LNCaP clone FGC (cell line): Measurements from ENCODE around the gene CPZ.
A peak's percentile ranks its signal among the peaks of the same experiment; 100 is the strongest.

Experiments
- DNase-seq: peaks from one replicate; pipeline ENCODE4 v3.0.0-alpha.2; 2011; ENCODE audit warnings: low read depth
- H3K4me3 ChIP-seq: 2 replicates; pipeline ENCODE4 v1.5.1; 2011; ENCODE audit warnings: mild to moderate bottlenecking, low read depth, low read length, control low read depth
- CTCF ChIP-seq: IDR thresholded peaks from 2 replicates; pipeline ENCODE4 v1.5.1; 2012; ENCODE audit warnings: mild to moderate bottlenecking; ENCODE audit not compliant: control insufficient read depth, insufficient read depth; ENCODE audit errors: extremely low read depth

CPZ gene

GRCh38 chr4:8556341-8557150 is 36.0 kb upstream of the CPZ start:
- peak; percentile 46 for DNase-seq
- TF ChIP-seq CTCF: no peak
- no peak overlapping the region for H3K4me3 ChIP-seq

- TF ChIP-seq CTCF: no peak
- H3K4me3 ChIP-seq: no peak overlapping the region
- no peak for DNase-seq
Observed at GRCh38 chr4:8557151-8558076, 35.2 kb upstream of the CPZ start.

GRCh38 chr4:8558080-8558960 is 34.2 kb upstream of the CPZ start:
- no peak for TF ChIP-seq CTCF
- DNase-seq: no peak
- H3K4me3 ChIP-seq: no peak overlapping the region

- no peak for TF ChIP-seq CTCF
Observed at GRCh38 chr4:8559011-8559410, 33.6 kb upstream of the CPZ start.

GRCh38 chr4:8559524-8560264 is 32.9 kb upstream of the CPZ start:
- TF ChIP-seq CTCF: no peak
- no peak overlapping the region for H3K4me3 ChIP-seq
- no peak for DNase-seq

More at GRCh38 chr4:8559011-8559410, 33.6 kb upstream of the CPZ start:
- H3K4me3 ChIP-seq: no peak overlapping the region
- DNase-seq: no peak
